ENCODE results near the gene DLGAP1. TPM values are rescaled to one million over a fixed set of nuclear protein-coding genes. Genes with fewer than 3 reads are reported as not detected.

Gene DLGAP1
- total RNA-seq, 1 donor from 2014 or later, result 0.86 TPM

- intact Hi-C loops (cut with micrococcal nuclease), result no loop called here
Observed at GRCh38 chr18:3619746-3620145, 835.4 kb downstream of the DLGAP1 start.

GRCh38 chr18:3619222-3619621 lies 835.9 kb downstream of the DLGAP1 start:
- intact Hi-C loops (cut with micrococcal nuclease), result no loop called here

GRCh38 chr18:3616744-3617143 lies 838.4 kb downstream of the DLGAP1 start:
- intact Hi-C loops (cut with micrococcal nuclease), result no loop called here

GRCh38 chr18:3616142-3616541 lies 839.0 kb downstream of the DLGAP1 start:
- intact Hi-C loops (cut with micrococcal nuclease), result no loop called here

GRCh38 chr18:3615374-3615985 lies 839.6 kb downstream of the DLGAP1 start:
- intact Hi-C loops (cut with micrococcal nuclease), result no loop called here

GRCh38 chr18:3612315-3612714 lies 842.8 kb downstream of the DLGAP1 start:
- intact Hi-C loops (cut with micrococcal nuclease), result no loop called here

GRCh38 chr18:3611313-3612090 lies 843.6 kb downstream of the DLGAP1 start:
- intact Hi-C loops (cut with micrococcal nuclease), result no loop called here

- intact Hi-C loops (cut with micrococcal nuclease), result no loop called here
Observed at GRCh38 chr18:3610813-3611212, 844.3 kb downstream of the DLGAP1 start.

GRCh38 chr18:3610188-3610708 lies 844.9 kb downstream of the DLGAP1 start:
- intact Hi-C loops (cut with micrococcal nuclease), result no loop called here

- intact Hi-C loops (cut with micrococcal nuclease), result loop anchor here (5.0 to 10.0 kb wide), 4 partner anchors 376 to 1626 kb away; partner anchors contain the start of genes METTL4 and NDC80
Observed at GRCh38 chr18:3608488-3608887, 846.6 kb downstream of the DLGAP1 start.

- intact Hi-C loops (cut with micrococcal nuclease), result loop anchor here (5.0 to 10.0 kb wide), 4 partner anchors 377 to 1627 kb away; partner anchors contain the start of genes METTL4 and NDC80
Observed at GRCh38 chr18:3608099-3608453, 847.0 kb downstream of the DLGAP1 start.

GRCh38 chr18:3607309-3608098 lies 847.6 kb downstream of the DLGAP1 start:
- intact Hi-C loops (cut with micrococcal nuclease), result loop anchor here (2.0 to 10.0 kb wide), 5 partner anchors 35 to 1627 kb away; partner anchors contain the start of genes METTL4 and NDC80

- intact Hi-C loops (cut with micrococcal nuclease), result loop anchor here (1.0 to 10.0 kb wide), 7 partner anchors 36 to 1628 kb away; partner anchors contain the start of genes METTL4 and NDC80
Observed at GRCh38 chr18:3606863-3607262, 848.2 kb downstream of the DLGAP1 start.

GRCh38 chr18:3605954-3606443 lies 849.1 kb downstream of the DLGAP1 start:
- intact Hi-C loops (cut with micrococcal nuclease), result loop anchor here (1.0 to 10.0 kb wide), 7 partner anchors 37 to 1629 kb away; partner anchors contain the start of genes METTL4 and NDC80

- intact Hi-C loops (cut with micrococcal nuclease), result loop anchor here (5.0 to 10.0 kb wide), 4 partner anchors 379 to 1629 kb away; partner anchors contain the start of genes METTL4 and NDC80
Observed at GRCh38 chr18:3605486-3605952, 849.6 kb downstream of the DLGAP1 start.

- intact Hi-C loops (cut with micrococcal nuclease), result loop anchor here (1.0 to 10.0 kb wide), 8 partner anchors 20 to 1630 kb away; partner anchors contain the start of genes METTL4, MYL12A, NDC80 and SMCHD1
Observed at GRCh38 chr18:3604498-3605408, 850.4 kb downstream of the DLGAP1 start.

- intact Hi-C loops (cut with micrococcal nuclease), result loop anchor here (1.0 to 10.0 kb wide), 7 partner anchors 20 to 1631 kb away; partner anchors contain the start of genes MYL12A and SMCHD1
Observed at GRCh38 chr18:3604235-3604497, 850.9 kb downstream of the DLGAP1 start.

GRCh38 chr18:3603421-3604234 lies 851.5 kb downstream of the DLGAP1 start:
- intact Hi-C loops (cut with micrococcal nuclease), result loop anchor here (1.0 to 10.0 kb wide), 9 partner anchors 9 to 1631 kb away; partner anchors contain the start of genes MYL12A and SMCHD1
